GM12872 (cell line): ENCODE measurements around the gene UBE3B.

Experiments used
- CTCF ChIP-seq: IDR thresholded peaks from 3 replicates; pipeline ENCODE4 v1.5.1; 2011; ENCODE audit warnings: low read depth, mild to moderate bottlenecking, low read length, moderate library complexity; ENCODE audit not compliant: insufficient read depth

UBE3B gene

GRCh38 chr12:109493090-109493489, 15.7 kb downstream of the UBE3B start:
- no peak for TF ChIP-seq CTCF

GRCh38 chr12:109493938-109494337, 16.5 kb downstream of the UBE3B start:
- no peak for TF ChIP-seq CTCF

- TF ChIP-seq CTCF: no peak
Measured at GRCh38 chr12:109494348-109494881, 17.0 kb downstream of the UBE3B start.

GRCh38 chr12:109495012-109495411, 17.6 kb downstream of the UBE3B start:
- no peak for TF ChIP-seq CTCF

GRCh38 chr12:109496306-109496705, 18.9 kb downstream of the UBE3B start:
- TF ChIP-seq CTCF: no peak

GRCh38 chr12:109497675-109498074, 20.2 kb downstream of the UBE3B start:
- TF ChIP-seq CTCF: no peak

GRCh38 chr12:109500406-109501185, 23.2 kb downstream of the UBE3B start:
- no peak for TF ChIP-seq CTCF
